Measurements from ENCODE around the gene KMT2E. TPM values are rescaled to one million over a fixed set of nuclear protein-coding genes. Genes with fewer than 3 reads are reported as not detected.
"Not testable (repeated sequence)": the region's sequence is repeated elsewhere in the genome, so short reads cannot be mapped to it uniquely, and the experiment has no call there.

KMT2E gene
- total RNA-seq, 3 donors from 2014 or later (not counting 1 experiment from before 2014, with no cell fraction given), result 272 to 353 (median 345) TPM

DNA sequence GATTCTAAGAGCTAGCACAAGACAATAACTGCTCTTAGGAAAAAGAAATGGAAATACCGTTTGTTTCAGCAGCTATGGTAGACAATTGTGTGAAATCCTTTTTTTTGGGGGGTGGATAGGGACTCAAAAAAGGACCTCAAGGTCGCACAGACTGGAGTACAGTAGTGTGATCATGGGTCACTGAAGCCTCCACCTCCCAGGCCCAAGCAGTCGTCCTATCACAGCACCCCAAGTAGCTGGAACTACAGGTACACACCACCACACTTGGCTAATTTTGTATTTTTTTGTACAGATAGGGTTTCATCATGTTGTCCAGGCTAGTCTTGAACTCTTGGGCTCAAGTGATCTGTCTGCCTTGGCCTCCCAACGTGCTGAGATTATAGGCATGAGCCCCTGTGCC, 33.9 kb downstream of the KMT2E start:
- no peak overlapping the region for H3K27ac ChIP-seq (ENCODE audit: low read length)
- H3K4me1 ChIP-seq (ENCODE audit: control insufficient read depth, insufficient read depth, low read length), result no peaks in the 10 kb centered on the region
- Mint-ChIP-seq H3K4me3 (no peak overlapping the region), H3K4me1 (peaks cover 53 to 70% of the 10 kb centered on the region in 2 donors), H3K9me3 (no peaks in the 10 kb centered on the region), H3K27ac (peak overlapping the region in 1 of 2 donors; percentile 81), H3K27me3 (ENCODE audit: low read depth in 2 of 2) (no peaks in the 10 kb centered on the region), H3K36me3 (peaks cover 30% of the 10 kb centered on the region)
- TF ChIP-seq, protein P1, sequence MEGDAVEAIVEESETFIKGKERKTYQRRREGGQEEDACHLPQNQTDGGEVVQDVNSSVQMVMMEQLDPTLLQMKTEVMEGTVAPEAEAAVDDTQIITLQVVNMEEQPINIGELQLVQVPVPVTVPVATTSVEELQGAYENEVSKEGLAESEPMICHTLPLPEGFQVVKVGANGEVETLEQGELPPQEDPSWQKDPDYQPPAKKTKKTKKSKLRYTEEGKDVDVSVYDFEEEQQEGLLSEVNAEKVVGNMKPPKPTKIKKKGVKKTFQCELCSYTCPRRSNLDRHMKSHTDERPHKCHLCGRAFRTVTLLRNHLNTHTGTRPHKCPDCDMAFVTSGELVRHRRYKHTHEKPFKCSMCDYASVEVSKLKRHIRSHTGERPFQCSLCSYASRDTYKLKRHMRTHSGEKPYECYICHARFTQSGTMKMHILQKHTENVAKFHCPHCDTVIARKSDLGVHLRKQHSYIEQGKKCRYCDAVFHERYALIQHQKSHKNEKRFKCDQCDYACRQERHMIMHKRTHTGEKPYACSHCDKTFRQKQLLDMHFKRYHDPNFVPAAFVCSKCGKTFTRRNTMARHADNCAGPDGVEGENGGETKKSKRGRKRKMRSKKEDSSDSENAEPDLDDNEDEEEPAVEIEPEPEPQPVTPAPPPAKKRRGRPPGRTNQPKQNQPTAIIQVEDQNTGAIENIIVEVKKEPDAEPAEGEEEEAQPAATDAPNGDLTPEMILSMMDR (IDR thresholded peaks at IDR 0.05), result no peak
- H3K4me3 ChIP-seq (ENCODE audit: low read length), result no peak overlapping the region
- H3K9me3 ChIP-seq (ENCODE audit: control insufficient read depth, insufficient read depth, low read length), result no peaks in the 10 kb centered on the region
- no peak for DNase-seq
- peaks cover 66% of the 10 kb centered on the region for H3K36me3 ChIP-seq (ENCODE audit: control insufficient read depth, insufficient read depth, low read length)
- intact Hi-C loops (cut with micrococcal nuclease), result loop anchor here (5.0 kb wide), 1 partner anchor 36 kb away; the partner anchor contains the start of gene KMT2E
- WGBS (ENCODE audit: insufficient coverage), result 92% methylated on average over 3 of the region's 4 CpGs
- peak in 1 of 3 donors; percentile 21 for ATAC-seq
- H3K27me3 ChIP-seq (ENCODE audit: control insufficient read depth, insufficient read depth, low read length), result no peaks in the 10 kb centered on the region

DNA sequence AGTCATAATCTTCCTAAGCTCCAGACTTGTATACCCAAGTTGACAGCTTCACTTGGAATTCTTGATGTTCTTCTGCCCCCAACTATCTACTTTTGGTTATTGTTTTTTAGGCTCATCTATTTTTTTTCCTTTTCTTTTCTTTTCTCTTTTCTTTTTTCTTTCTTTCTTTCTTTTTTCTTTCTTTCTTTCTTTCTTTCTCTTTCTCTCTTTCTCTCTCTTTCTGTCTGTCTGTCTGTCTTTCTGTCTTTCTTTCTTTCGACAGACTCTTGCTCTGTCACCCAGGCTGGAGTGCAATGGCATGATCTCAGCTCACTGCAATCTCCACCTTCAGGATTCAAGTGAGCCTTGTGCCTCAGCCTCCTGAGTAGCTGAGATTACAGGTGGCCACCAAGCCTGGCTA, 36.5 kb downstream of the KMT2E start:
- Histone ChIP-seq H3K4me1 (ENCODE audit: control insufficient read depth, insufficient read depth, low read length) (peaks cover 4% of the 10 kb centered on the region), H3K4me3 (ENCODE audit: low read length) (no peak overlapping the region), H3K36me3 (ENCODE audit: control insufficient read depth, insufficient read depth, low read length) (peaks cover 51% of the 10 kb centered on the region), H3K9me3 (ENCODE audit: control insufficient read depth, insufficient read depth, low read length) (no peaks in the 10 kb centered on the region), H3K27ac (ENCODE audit: low read length) (no peak overlapping the region), H3K27me3 (ENCODE audit: control insufficient read depth, insufficient read depth, low read length) (no peaks in the 10 kb centered on the region)
- Mint-ChIP-seq H3K9me3 (no peaks in the 10 kb centered on the region), H3K27ac (peak overlapping the region; percentile 8 to 79), H3K36me3 (peaks cover 25% of the 10 kb centered on the region), H3K4me1 (peaks cover 52 to 70% of the 10 kb centered on the region in 2 donors), H3K27me3 (ENCODE audit: low read depth in 2 of 2) (no peaks in the 10 kb centered on the region), H3K4me3 (no peak overlapping the region)
- DNase-seq (no peak), ATAC-seq (no peak)
- intact Hi-C loops (cut with micrococcal nuclease), result no loop called here
- 94% methylated on average over 1 of the region's 1 CpG for WGBS (ENCODE audit: insufficient coverage)
- TF ChIP-seq, protein P1 (IDR thresholded peaks at IDR 0.05), result no peak

DNA sequence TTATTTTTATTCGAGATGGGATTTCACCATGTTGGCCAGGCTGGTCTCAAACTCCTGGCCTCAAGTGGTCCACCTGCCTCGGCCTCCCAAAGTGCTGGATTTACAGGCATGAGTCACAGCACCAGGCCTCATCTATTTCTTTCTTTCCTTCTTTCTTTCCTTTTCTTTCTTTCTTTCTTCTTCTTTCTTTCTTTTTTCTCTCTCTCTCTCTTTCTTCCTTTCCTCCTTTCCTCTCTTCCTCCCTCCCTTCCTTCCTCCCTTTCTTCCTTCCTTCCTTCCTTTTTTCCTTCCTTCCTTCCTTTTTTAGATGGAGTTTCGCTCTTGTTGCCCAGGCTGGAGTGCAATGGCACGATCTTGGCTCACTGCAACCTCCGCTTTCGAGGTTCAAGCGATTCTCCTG, 36.9 kb downstream of the KMT2E start:
- H3K4me1 ChIP-seq (ENCODE audit: control insufficient read depth, insufficient read depth, low read length); H3K4me3 Mint-ChIP-seq; H3K27ac ChIP-seq (ENCODE audit: low read length); H3K9me3 ChIP-seq (ENCODE audit: control insufficient read depth, insufficient read depth, low read length); H3K9me3 Mint-ChIP-seq; DNase-seq; intact Hi-C loops (cut with micrococcal nuclease); H3K27me3 Mint-ChIP-seq (ENCODE audit: low read depth in 2 of 2); ATAC-seq; H3K27me3 ChIP-seq (ENCODE audit: control insufficient read depth, insufficient read depth, low read length); H3K4me3 ChIP-seq (ENCODE audit: low read length): not testable (repeated sequence)
- peak overlapping the region; percentile 8 to 79 for H3K27ac Mint-ChIP-seq
- peaks cover 48% of the 10 kb centered on the region for H3K36me3 ChIP-seq (ENCODE audit: control insufficient read depth, insufficient read depth, low read length)
- H3K36me3 Mint-ChIP-seq, result peaks cover 21% of the 10 kb centered on the region
- H3K4me1 Mint-ChIP-seq, result peaks cover 52 to 70% of the 10 kb centered on the region in 2 donors
- 97% methylated on average over 7 of the region's 7 CpGs for WGBS (ENCODE audit: insufficient coverage)

DNA sequence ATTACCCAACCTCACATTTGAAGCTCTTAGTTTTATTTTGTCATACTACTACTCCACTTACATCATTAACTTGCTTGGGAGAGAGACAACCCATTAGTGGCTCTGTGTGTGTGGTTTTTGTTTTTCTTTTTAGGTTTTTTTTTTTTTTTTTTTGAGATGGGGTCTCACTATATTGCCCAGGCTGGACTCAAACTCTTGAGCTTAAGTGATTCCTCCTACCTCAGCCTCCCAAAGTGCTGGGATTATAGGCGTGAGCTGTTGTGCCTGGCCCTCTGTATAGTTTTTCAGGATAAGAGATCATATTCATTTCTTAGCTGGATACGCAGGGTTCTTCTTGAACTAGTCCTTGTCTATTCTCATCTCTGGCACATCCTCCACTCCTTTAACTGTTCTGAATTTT, 41.1 kb downstream of the KMT2E start:
- peak overlapping the region; percentile 10 to 75 for H3K27ac Mint-ChIP-seq
- Histone ChIP-seq H3K27me3 (ENCODE audit: control insufficient read depth, insufficient read depth, low read length) (no peaks in the 10 kb centered on the region), H3K4me3 (ENCODE audit: low read length) (no peak overlapping the region), H3K27ac (ENCODE audit: low read length) (no peak overlapping the region), H3K36me3 (ENCODE audit: control insufficient read depth, insufficient read depth, low read length) (peaks cover 41% of the 10 kb centered on the region), H3K4me1 (ENCODE audit: control insufficient read depth, insufficient read depth, low read length) (peaks cover 4% of the 10 kb centered on the region), H3K9me3 (ENCODE audit: control insufficient read depth, insufficient read depth, low read length) (no peaks in the 10 kb centered on the region)
- ATAC-seq, result peak in 1 of 3 donors; percentile 8
- TF ChIP-seq, protein P1 (IDR thresholded peaks at IDR 0.05), result no peak
- H3K9me3 Mint-ChIP-seq, result no peaks in the 10 kb centered on the region
- H3K4me3 Mint-ChIP-seq, result no peak overlapping the region
- intact Hi-C loops (cut with micrococcal nuclease), result loop anchor here (5.0 kb wide), 1 partner anchor 33 kb away; no protein-coding TSS in a partner anchor
- no peak for DNase-seq
- 100% methylated on average over 2 of the region's 2 CpGs for WGBS (ENCODE audit: insufficient coverage)
- H3K4me1 Mint-ChIP-seq, result peaks cover 68% of the 10 kb centered on the region in 2 donors
- peaks cover 14% of the 10 kb centered on the region for H3K36me3 Mint-ChIP-seq
- H3K27me3 Mint-ChIP-seq (ENCODE audit: low read depth in 2 of 2), result no peaks in the 10 kb centered on the region
